Activated gamma-delta T cell (primary cell): ENCODE results near the gene CCNY.

Experiments used
- DNase-seq: peaks from one replicate; lab custom pipeline; 2025; lab: John Stamatoyannopoulos, UW

Gene CCNY

GRCh38 chr10:35486297-35486990 is 150.1 kb downstream of the CCNY start:
- no peak for DNase-seq

- no peak for DNase-seq
Measured at GRCh38 chr10:35487336-35488034, 151.2 kb downstream of the CCNY start.

- no peak for DNase-seq
Measured at GRCh38 chr10:35488228-35488627, 151.9 kb downstream of the CCNY start.

DNA sequence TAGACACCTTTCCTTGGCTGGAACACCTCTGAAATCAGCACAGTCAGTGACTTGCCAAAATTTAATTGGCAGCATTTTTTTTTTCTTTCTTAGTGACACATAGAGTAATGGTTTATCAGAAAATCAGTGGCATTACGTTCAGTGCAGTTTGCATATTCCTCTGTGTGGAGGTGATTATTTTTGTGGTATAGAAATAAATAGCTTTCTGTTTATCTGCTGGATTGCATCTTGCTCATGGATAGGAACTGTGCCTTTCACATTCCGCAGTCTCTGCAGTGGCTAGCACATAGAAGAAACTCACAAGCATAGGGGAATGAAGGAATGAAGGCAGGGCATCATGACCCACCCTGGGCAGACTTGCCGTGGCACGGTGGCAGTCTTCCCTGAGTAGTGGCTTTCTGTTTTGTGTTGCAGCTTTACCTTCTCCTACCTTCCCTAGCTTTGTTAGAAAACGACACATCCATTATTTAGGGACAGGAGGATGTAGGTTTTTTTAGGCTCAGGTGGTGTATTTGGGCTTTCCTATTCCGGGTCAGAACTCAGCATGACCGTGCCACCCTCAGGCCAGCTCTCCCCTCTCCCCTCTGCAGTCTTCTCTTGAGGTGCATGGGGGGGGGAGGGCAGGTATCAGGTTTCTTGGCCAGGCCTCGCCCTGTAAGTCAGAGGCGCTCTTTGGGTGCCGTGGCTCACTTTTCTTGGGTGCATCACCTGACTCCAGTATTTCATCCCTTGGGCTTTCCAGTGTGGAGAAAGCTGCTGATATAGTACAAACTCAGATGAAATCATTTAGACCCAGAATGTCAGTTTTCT is 156.3 kb downstream of the CCNY start:
- DNase-seq: no peak

GRCh38 chr10:35493196-35494118 is 157.1 kb downstream of the CCNY start:
- no peak for DNase-seq

DNA sequence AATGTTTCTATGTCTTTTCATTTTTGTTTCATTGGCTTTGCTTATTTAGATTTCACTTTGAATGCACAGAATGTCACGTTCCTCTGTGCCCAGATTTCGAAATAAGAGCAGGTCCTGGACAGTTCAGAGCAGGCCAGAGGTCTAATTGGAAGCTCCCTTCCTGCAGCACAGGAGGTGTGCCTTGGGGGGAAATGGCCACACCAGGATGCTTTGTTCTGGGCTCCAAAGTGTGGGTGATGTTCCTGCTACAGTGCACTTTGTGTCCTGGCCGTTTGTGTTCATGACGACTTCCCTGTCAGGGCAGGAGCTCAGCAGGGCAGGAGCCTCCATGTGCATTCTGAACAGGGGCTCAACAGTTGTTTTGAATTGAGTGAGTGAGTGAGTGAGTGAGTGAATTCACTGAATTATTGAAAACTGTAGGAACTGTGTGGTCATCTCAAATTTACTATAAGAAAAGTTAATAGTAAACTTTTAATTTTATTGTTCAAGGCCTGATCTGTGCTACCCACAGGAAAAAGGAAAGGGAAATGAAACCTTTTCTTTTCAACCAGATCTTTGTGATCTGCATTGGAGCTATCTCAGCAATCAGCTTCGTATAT is 159.3 kb downstream of the CCNY start:
- no peak for DNase-seq

GRCh38 chr10:35497909-35498308 is 161.6 kb downstream of the CCNY start:
- DNase-seq: no peak

DNA sequence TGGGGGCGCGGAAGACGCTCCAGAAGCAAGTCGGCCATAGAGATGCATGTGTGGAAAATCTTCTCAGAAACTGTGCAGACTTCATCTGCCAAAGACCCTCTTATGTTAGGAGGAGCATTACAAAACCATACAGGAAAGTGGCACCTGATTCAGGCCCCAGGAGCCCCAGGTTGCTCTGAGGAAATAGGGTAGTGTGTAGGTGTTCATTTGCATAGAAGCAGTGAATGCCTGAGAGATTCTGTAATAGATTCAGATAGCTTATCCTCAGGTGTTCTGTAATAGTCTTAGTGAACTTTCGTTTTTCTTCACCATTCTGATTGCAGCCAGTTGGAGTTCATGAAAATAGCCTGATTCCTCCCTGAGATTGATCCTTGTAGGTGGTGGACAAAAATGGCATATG is 162.4 kb downstream of the CCNY start:
- DNase-seq: no peak

DNA sequence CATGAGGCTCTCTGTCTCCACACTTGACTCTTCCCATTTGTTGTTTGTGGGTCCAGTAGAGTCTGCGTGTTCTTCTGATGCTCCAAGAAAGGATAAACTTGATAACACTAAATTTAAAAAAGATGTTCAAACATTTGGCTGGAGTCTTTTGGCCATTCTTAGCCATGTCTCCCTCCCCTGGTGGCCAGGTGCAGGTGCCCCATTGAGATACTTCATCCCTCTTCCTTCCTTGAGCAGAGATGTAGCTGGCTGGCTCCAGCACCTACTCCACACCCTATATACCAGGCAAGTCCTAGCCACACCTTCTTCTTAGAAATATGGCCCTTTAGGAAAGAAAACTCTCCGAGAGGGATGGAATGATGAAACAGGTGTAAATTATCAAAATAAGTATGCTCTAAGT is 165.6 kb downstream of the CCNY start:
- DNase-seq: no peak

DNA sequence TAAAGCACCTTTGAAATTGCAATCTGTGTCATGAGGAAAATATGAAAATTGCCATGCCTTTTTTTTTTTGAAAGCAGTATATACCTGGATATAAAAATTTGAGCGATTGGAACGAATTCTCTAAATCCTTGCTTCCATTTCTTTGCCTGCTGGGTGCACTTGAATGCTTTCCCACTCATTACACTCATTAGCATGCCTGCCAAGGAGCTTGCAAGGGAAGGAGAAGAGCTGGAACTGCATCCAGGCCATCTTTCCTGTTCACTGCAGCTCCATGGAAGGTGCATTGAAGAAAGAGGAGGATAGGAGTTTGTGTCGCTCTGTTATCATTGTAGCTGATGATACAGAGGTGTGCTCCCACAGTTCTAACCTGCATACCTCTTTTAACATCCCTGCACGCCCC is 166.4 kb downstream of the CCNY start:
- no peak for DNase-seq

- no peak for DNase-seq
Measured at GRCh38 chr10:35503578-35503977, 167.3 kb downstream of the CCNY start.

GRCh38 chr10:35504132-35504531 is 167.8 kb downstream of the CCNY start:
- no peak for DNase-seq

GRCh38 chr10:35505241-35505873 is 169.0 kb downstream of the CCNY start:
- no peak for DNase-seq

GRCh38 chr10:35506741-35507140 is 170.4 kb downstream of the CCNY start:
- no peak for DNase-seq

GRCh38 chr10:35507519-35508109 is 171.3 kb downstream of the CCNY start:
- DNase-seq: no peak

DNA sequence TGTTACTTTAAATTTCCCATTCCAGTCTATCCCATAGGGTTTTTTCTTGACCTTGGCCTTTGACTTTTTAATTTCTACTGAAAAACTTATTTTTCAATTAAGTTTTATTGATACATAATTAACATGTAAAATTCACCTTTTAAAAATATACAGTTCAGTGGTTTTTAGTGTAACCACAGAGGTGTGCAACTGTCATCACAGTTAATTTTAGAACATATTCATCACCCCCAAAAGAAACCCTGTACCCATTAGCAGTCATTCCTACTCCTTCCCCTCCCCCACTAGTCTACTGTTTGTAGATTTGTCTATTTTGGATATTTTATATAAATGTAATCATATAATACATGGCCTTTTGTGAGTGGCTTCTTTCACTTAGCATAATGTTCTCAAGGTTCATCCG is 172.3 kb downstream of the CCNY start:
- DNase-seq: no peak

- DNase-seq: no peak
Measured at GRCh38 chr10:35510891-35511290, 174.6 kb downstream of the CCNY start.

GRCh38 chr10:35511647-35512046 is 175.3 kb downstream of the CCNY start:
- DNase-seq: no peak

- DNase-seq: no peak
Measured at GRCh38 chr10:35516102-35516670, 179.9 kb downstream of the CCNY start.
